H1 (cell line): ENCODE measurements around the gene TBC1D22B. TPM values are rescaled to one million over a fixed set of nuclear protein-coding genes. Genes with fewer than 3 reads are reported as not detected.

Source experiments
- CTCF ChIA-PET: fragments of 300-600 bp; sonication (Branson Sonifier 250); formaldehyde crosslinking; loops from one replicate; lab custom pipeline; 2021; ENCODE audit not compliant: partially characterized antibody; lab: Charles Lee
- POLR2A ChIA-PET: fragments of 300-600 bp; sonication (Branson Sonifier 250); formaldehyde crosslinking; loops from one replicate; lab custom pipeline; 2021; ENCODE audit warnings: inconsistent platforms; ENCODE audit not compliant: partially characterized antibody; lab: Charles Lee
- DNase-seq, 2 experiments: peaks; one replicate each; pipeline versions ENCODE4 v3.0.0 to v3.0.0-alpha.2; 2010 to 2022; ENCODE audit warnings: low spot score in 2 of 2, low read depth in 1 of 2, mixed read lengths in 1 of 2
- FAIRE-seq: peaks from 2 replicates; lab custom pipeline; 2011; peaks lifted over from hg19 to GRCh38; lab: Jason Lieb, UNC
- H2AFZ ChIP-seq: 2 replicates; pipeline ENCODE4 v1.8.1; 2012; ENCODE audit warnings: low read length, inconsistent platforms
- H2AK5ac ChIP-seq: 2 replicates; pipeline ENCODE4 v1.6.1; 2013; ENCODE audit warnings: low read depth, low read length
- H2BK120ac ChIP-seq: replicated peaks from 2 replicates; pipeline ENCODE3; 2013; ENCODE audit warnings: low read depth, low read length, inconsistent platforms
- H2BK12ac ChIP-seq: 2 replicates; pipeline ENCODE4 v1.6.1; 2013; ENCODE audit warnings: low read depth, low read length
- H2BK15ac ChIP-seq: 2 replicates; pipeline ENCODE4 v1.6.1; 2013; ENCODE audit warnings: low read length
- H2BK20ac ChIP-seq: 2 replicates; pipeline ENCODE4 v1.6.1; 2013; ENCODE audit warnings: low read length
- H2BK5ac ChIP-seq: 2 replicates; pipeline ENCODE4 v1.6.1; 2013; ENCODE audit warnings: low read depth, low read length
- H3K14ac ChIP-seq: 2 replicates; pipeline ENCODE4 v1.6.1; 2013; ENCODE audit warnings: inconsistent platforms; ENCODE audit not compliant: insufficient read length
- H3K18ac ChIP-seq: 2 replicates; pipeline ENCODE4 v1.6.1; 2013; ENCODE audit warnings: low read length; ENCODE audit errors: extremely low read depth
- H3K23ac ChIP-seq: 2 replicates; pipeline ENCODE4 v1.6.1; 2013; ENCODE audit warnings: inconsistent platforms; ENCODE audit not compliant: insufficient read length
- H3K23me2 ChIP-seq: 2 replicates; pipeline ENCODE4 v1.6.1; 2013; ENCODE audit warnings: low read depth, low read length
- H3K27ac ChIP-seq: 2 replicates; pipeline ENCODE4 v1.6.1; 2011; ENCODE audit warnings: low read depth, low read length, inconsistent platforms
- H3K27me3 ChIP-seq, 4 experiments: replicated peaks in 1 of 4; 1 replicate in 1 of 4; 2 replicates in 3 of 4; pipeline versions ENCODE4 v1.6.1 to v1.8.1; 2011 to 2013; ENCODE audit warnings: low read length in 3 of 4, mild to moderate bottlenecking in 3 of 4, inconsistent platforms in 2 of 4, mixed read lengths in 2 of 4, moderate library complexity in 1 of 4; ENCODE audit not compliant: control insufficient read depth in 3 of 4, insufficient read depth in 3 of 4; ENCODE audit errors: extremely low read depth in 1 of 4
- H3K36me3 ChIP-seq, 4 experiments: 2 replicates each; pipeline versions ENCODE4 v1.6.1 to v1.8.1; 2011 to 2013; ENCODE audit warnings: mild to moderate bottlenecking in 4 of 4, low read length in 3 of 4, moderate library complexity in 2 of 4, control low read depth in 1 of 4, inconsistent platforms in 1 of 4; ENCODE audit not compliant: insufficient read depth in 4 of 4, control insufficient read depth in 2 of 4
- H3K4ac ChIP-seq: replicated peaks from 2 replicates; pipeline ENCODE3; 2013; ENCODE audit warnings: low read length, low read depth, mixed read lengths, inconsistent platforms; ENCODE audit not compliant: insufficient read length
- H3K4me1 ChIP-seq, 4 experiments: replicated peaks in 1 of 4; 1 replicate in 1 of 4; 2 replicates in 3 of 4; pipeline versions ENCODE4 v1.6.1 to v1.8.1; 2011 to 2013; ENCODE audit warnings: low read length in 3 of 4, inconsistent platforms in 2 of 4, mixed read lengths in 1 of 4; ENCODE audit not compliant: insufficient read depth in 4 of 4, control insufficient read depth in 3 of 4
- H3K4me2 ChIP-seq, 2 experiments: 2 replicates each; pipeline versions ENCODE4 v1.6.1 to v1.8.1; 2011 to 2013; ENCODE audit warnings: low read depth in 2 of 2, low read length in 2 of 2, control low read depth in 1 of 2, inconsistent platforms in 1 of 2, mild to moderate bottlenecking in 1 of 2; ENCODE audit not compliant: insufficient read depth in 1 of 2
- H3K4me3 ChIP-seq, 4 experiments: fragments of 200-600, 300-600 bp in 1 of 4; sonication (generic), shearing (Covaris generic), sonication (Bioruptor Twin) in 1 of 4; 2 replicates each; pipeline versions ENCODE4 v1.5.1 to v1.8.1; 2011 to 2016; ENCODE audit warnings: low read length in 4 of 4, low read depth in 3 of 4, control low read depth in 2 of 4, inconsistent platforms in 2 of 4, mild to moderate bottlenecking in 2 of 4, mixed read lengths in 1 of 4, moderate library complexity in 1 of 4; ENCODE audit not compliant: insufficient read depth in 2 of 4; ENCODE audit errors: extremely low read depth in 1 of 4
- H3K56ac ChIP-seq: replicated peaks from 2 replicates; pipeline ENCODE3; 2013; ENCODE audit warnings: low read depth, mild to moderate bottlenecking, mixed read lengths, low read length, inconsistent platforms; ENCODE audit not compliant: insufficient read length
- H3K79me1 ChIP-seq: 2 replicates; pipeline ENCODE4 v1.6.1; 2013; ENCODE audit warnings: low read depth, low read length, control low read depth
- H3K79me2 ChIP-seq, 2 experiments: 2 replicates each; pipeline versions ENCODE4 v1.6.1 to v1.8.1; 2012 to 2013; ENCODE audit warnings: low read length in 2 of 2, mild to moderate bottlenecking in 2 of 2, inconsistent platforms in 1 of 2; ENCODE audit not compliant: insufficient read depth in 2 of 2, control insufficient read depth in 1 of 2
- H3K9ac ChIP-seq, 4 experiments: replicated peaks in 1 of 4; 1 replicate in 1 of 4; 2 replicates in 3 of 4; pipeline versions ENCODE4 v1.6.1 to v1.8.1; 2011 to 2013; ENCODE audit warnings: low read depth in 3 of 4, low read length in 3 of 4, control low read depth in 2 of 4, mild to moderate bottlenecking in 2 of 4, moderate library complexity in 2 of 4, inconsistent platforms in 1 of 4; ENCODE audit errors: extremely low read depth in 1 of 4
- H3K9me3 ChIP-seq, 2 experiments: 2 replicates each; pipeline versions ENCODE4 v1.6.1 to v1.8.1; 2012 to 2013; ENCODE audit warnings: mild to moderate bottlenecking in 2 of 2, moderate library complexity in 2 of 2, control low read depth in 1 of 2, inconsistent platforms in 1 of 2, low read depth in 1 of 2, low read length in 1 of 2, mixed read lengths in 1 of 2; ENCODE audit not compliant: insufficient read depth in 2 of 2
- H4K20me1 ChIP-seq, 2 experiments: replicated peaks in 1 of 2; 2 replicates each; pipeline versions ENCODE3 to v1.8.1; 2011 to 2013; ENCODE audit warnings: inconsistent platforms in 2 of 2, low read length in 2 of 2, mild to moderate bottlenecking in 1 of 2; ENCODE audit not compliant: insufficient read depth in 2 of 2, control insufficient read depth in 1 of 2
- H4K5ac ChIP-seq: 2 replicates; pipeline ENCODE4 v1.6.1; 2013; ENCODE audit warnings: low read length, low read depth, mixed read lengths, inconsistent platforms; ENCODE audit not compliant: insufficient read length
- H4K8ac ChIP-seq: 2 replicates; pipeline ENCODE4 v1.8.0; 2013; ENCODE audit warnings: mild to moderate bottlenecking, moderate library complexity, low read length, inconsistent platforms; ENCODE audit not compliant: insufficient read depth; ENCODE audit errors: extremely low read depth
- H4K91ac ChIP-seq: replicated peaks from 2 replicates; pipeline ENCODE3; 2013; ENCODE audit warnings: low read length, mixed read lengths, inconsistent platforms; ENCODE audit not compliant: insufficient read length
- CBX8 ChIP-seq: fragments of 300-800, 300-1000 bp; sonication (generic); IDR thresholded peaks from 2 replicates; pipeline ENCODE4 v1.7.1; 2016; ENCODE audit warnings: low read depth, low read length, borderline replicate concordance
- SIRT6 ChIP-seq: IDR thresholded peaks from one replicate; pipeline ENCODE4 v1.7.1; 2012; ENCODE audit warnings: low read length, inconsistent platforms
- SUZ12 ChIP-seq: fragments of 200-600 bp; sonication (generic); IDR thresholded peaks from 2 replicates; pipeline ENCODE4 v1.6.1; 2012; ENCODE audit warnings: mild to moderate bottlenecking, inconsistent platforms, low read length, moderate library complexity, mixed read lengths
- WGBS, 2 experiments: shearing (Covaris generic) in 1 of 2; methylation state at CpG; one replicate each; pipeline versions ENCODE4 v1.1.6 to v1.1.7; 2013 to 2015; ENCODE audit warnings: low lambda C conversion rate in 2 of 2, mixed read lengths in 2 of 2, inconsistent platforms in 1 of 2, low coverage in 1 of 2, missing lambda C conversion rate in 1 of 2; ENCODE audit not compliant: insufficient replicate concordance in 2 of 2, insufficient coverage in 1 of 2, insufficient read length in 1 of 2; ENCODE audit errors: extremely low coverage in 1 of 2, missing lambda C conversion rate in 1 of 2; 5-methylcytosine and 5-hydroxymethylcytosine counted together
- polyA plus RNA-seq, 7 experiments: library from polyadenylated mRNA; depleted of rRNA in 3 of 7; stranded (reverse) in 5 of 7; unstranded in 2 of 7; fragments of >200 nt in 5 of 7; fragments of 200-250 nt in 2 of 7; gene quantifications; 1 replicate in 5 of 7; 2 replicates in 1 of 7; 4 replicates in 1 of 7; pipeline versions ENCODE4 v1.2.1 to v1.2.3, GENCODE V29; 2011 to 2013; ENCODE audit warnings: missing spikeins in 2 of 7, mixed read lengths in 2 of 7
- total RNA-seq: library from RNA; stranded (reverse); fragmentation: NEBNext Ultra II Directional; extraction: Animal tissue kit (Norgen Biotek cat#: 25700); gene quantifications from 2 replicates; pipeline ENCODE4 v1.2.1, GENCODE V29; 2021

TBC1D22B gene
- total and polyA plus RNA-seq, 2 of the 8 experiments (the other 6 are each of a cell fraction or from before 2014, with no cell fraction given), result 10.1 to 17.4 TPM

- H3K4me3 ChIP-seq, result no peak overlapping the region
- H3K14ac ChIP-seq, result no peak overlapping the region
- WGBS, 2 experiments, result 94% methylated on average over 9 of the region's 9 CpGs; no CpG with 5 or more reads in 1 of the 2 experiments
- no peak overlapping the region for H3K4ac ChIP-seq
- no peaks in the 10 kb centered on the region for H3K36me3 ChIP-seq
- H3K9me3 ChIP-seq, result no peaks in the 10 kb centered on the region
- POLR2A ChIA-PET, result interaction anchor here (0.9 kb wide), 1 partner anchor 209 kb away, joined by 3 read pairs; no protein-coding TSS in a partner anchor
- H4K5ac ChIP-seq, result no peak overlapping the region
- H4K20me1 ChIP-seq, result peaks cover 0 to 2% of the 10 kb centered on the region in 2 experiments
- H3K79me2 ChIP-seq, result no peaks in the 10 kb centered on the region
- H3K9ac ChIP-seq, result no peak overlapping the region
- FAIRE-seq (no peak), DNase-seq (no peak)
- H3K18ac ChIP-seq, result no peak overlapping the region
- CTCF ChIA-PET, result interaction anchor here (0.8 to 34.9 kb wide), 14 partner anchors 9 to 436 kb away, joined by 3 to 866 read pairs (median 5); no protein-coding TSS in a partner anchor
- no peak overlapping the region for H2AK5ac ChIP-seq
- H2BK5ac ChIP-seq, result no peak overlapping the region
- no peak overlapping the region for H3K4me2 ChIP-seq
- no peak overlapping the region for H3K27ac ChIP-seq
- no peak overlapping the region for H3K56ac ChIP-seq
- TF ChIP-seq SUZ12 (no peak), CBX8 (no peak), SIRT6 (no peak)
- H3K4me1 ChIP-seq, result no peaks in the 10 kb centered on the region
- H3K27me3 ChIP-seq, result no peaks in the 10 kb centered on the region; a peak in 1 of 7 replicates
- H2BK15ac ChIP-seq, result no peak overlapping the region
- no peak overlapping the region for H4K8ac ChIP-seq
- no peak overlapping the region for H3K23ac ChIP-seq
- H3K23me2 ChIP-seq, result no peaks in the 10 kb centered on the region
- H2BK20ac ChIP-seq, result no peak overlapping the region
- no peak overlapping the region for H2BK12ac ChIP-seq
- H4K91ac ChIP-seq, result no peak overlapping the region
- no peak overlapping the region for H2BK120ac ChIP-seq
- H3K79me1 ChIP-seq, result no peaks in the 10 kb centered on the region
- H2AFZ ChIP-seq, result no peak overlapping the region
These were observed 45.3 kb upstream of the TBC1D22B start for GRCh38 chr6:37212268-37212667.
